OCI-LY7 (cell line): ENCODE data around the gene C1orf210.

Experiments
- EZH2phosphoT487 ChIP-seq: fragments of 200-600 bp; sonication (generic); IDR thresholded peaks from 2 replicates; pipeline ENCODE4 v1.6.1; 2018; ENCODE audit warnings: low read depth, borderline replicate concordance, mild to moderate bottlenecking, mixed run types, antibody characterized with exemption, low read length, moderate library complexity, mixed read lengths
- TF ChIP-seq, protein P1 (sequence below): fragments of 200-600 bp; sonication (generic); conservative IDR thresholded peaks from 2 replicates; pipeline ENCODE4 v1.5.1; 2014; ENCODE audit warnings: mild to moderate bottlenecking, antibody characterized with exemption, low read length, moderate library complexity, mixed read lengths

DNA sequence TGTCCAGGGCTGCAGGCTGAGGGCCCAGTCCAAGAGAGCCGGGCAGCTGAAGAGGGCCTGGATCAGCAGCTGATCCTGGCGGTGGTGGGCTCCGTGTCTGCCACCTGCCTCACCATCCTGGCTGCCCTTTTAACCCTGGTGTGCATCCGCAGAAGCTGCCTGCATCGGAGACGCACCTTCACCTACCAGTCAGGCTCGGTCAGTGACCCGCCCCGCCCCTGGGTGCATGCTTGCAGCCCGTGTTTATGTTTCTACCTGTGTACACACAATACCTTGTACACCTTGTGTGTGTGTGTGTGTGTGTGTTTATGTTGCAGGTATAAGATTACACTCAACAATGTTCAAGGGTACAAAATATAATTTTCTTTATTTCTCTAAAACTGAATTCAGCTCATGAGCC, 28.4 kb upstream of the C1orf210 start:
- TF ChIP-seq, protein P1, sequence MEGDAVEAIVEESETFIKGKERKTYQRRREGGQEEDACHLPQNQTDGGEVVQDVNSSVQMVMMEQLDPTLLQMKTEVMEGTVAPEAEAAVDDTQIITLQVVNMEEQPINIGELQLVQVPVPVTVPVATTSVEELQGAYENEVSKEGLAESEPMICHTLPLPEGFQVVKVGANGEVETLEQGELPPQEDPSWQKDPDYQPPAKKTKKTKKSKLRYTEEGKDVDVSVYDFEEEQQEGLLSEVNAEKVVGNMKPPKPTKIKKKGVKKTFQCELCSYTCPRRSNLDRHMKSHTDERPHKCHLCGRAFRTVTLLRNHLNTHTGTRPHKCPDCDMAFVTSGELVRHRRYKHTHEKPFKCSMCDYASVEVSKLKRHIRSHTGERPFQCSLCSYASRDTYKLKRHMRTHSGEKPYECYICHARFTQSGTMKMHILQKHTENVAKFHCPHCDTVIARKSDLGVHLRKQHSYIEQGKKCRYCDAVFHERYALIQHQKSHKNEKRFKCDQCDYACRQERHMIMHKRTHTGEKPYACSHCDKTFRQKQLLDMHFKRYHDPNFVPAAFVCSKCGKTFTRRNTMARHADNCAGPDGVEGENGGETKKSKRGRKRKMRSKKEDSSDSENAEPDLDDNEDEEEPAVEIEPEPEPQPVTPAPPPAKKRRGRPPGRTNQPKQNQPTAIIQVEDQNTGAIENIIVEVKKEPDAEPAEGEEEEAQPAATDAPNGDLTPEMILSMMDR = no peak
- TF ChIP-seq EZH2phosphoT487 = no peak
